NCI-H460 (cell line): Measurements from ENCODE around the gene IMPG2. TPM values are rescaled to one million over a fixed set of nuclear protein-coding genes. Genes with fewer than 3 reads are reported as not detected.

ENCODE experiments used
- DNase-seq: peaks from one replicate; pipeline ENCODE4 v3.0.0-alpha.2; 2016; ENCODE audit warnings: low read depth; ENCODE audit errors: extremely low read depth
- total RNA-seq: library from RNA; depleted of rRNA; stranded (reverse); fragments of >200 nt; shearing (Covaris generic); gene quantifications from 2 replicates; pipeline ENCODE4 v1.2.3, GENCODE V29; 2014

The IMPG2 gene
- total RNA-seq, 1 experiment from 2014 or later, result 0.12 TPM

- no peak for DNase-seq
Measured at GRCh38 chr3:101243285-101244211, 76.8 kb downstream of the IMPG2 start.

- no peak for DNase-seq
Measured at GRCh38 chr3:101240719-101241399, 79.5 kb downstream of the IMPG2 start.

- DNase-seq, result no peak
Measured at GRCh38 chr3:101235048-101235447, 85.3 kb downstream of the IMPG2 start.

- no peak for DNase-seq
Measured at GRCh38 chr3:101230618-101231017, 89.8 kb downstream of the IMPG2 start.

GRCh38 chr3:101229681-101230080 is 90.7 kb downstream of the IMPG2 start:
- DNase-seq, result no peak

GRCh38 chr3:101228441-101228840 is 91.9 kb downstream of the IMPG2 start:
- DNase-seq, result no peak

- DNase-seq, result no peak
Measured at GRCh38 chr3:101224739-101225138, 95.6 kb downstream of the IMPG2 start.

- no peak for DNase-seq
Measured at GRCh38 chr3:101223016-101223415, 97.4 kb downstream of the IMPG2 start.

- DNase-seq, result no peak
Measured at GRCh38 chr3:101219842-101220560, 100.4 kb downstream of the IMPG2 start.

- no peak for DNase-seq
Measured at GRCh38 chr3:101217472-101218245, 102.7 kb downstream of the IMPG2 start.

GRCh38 chr3:101216710-101217465 is 103.5 kb downstream of the IMPG2 start:
- no peak for DNase-seq

GRCh38 chr3:101212730-101213129 is 107.6 kb downstream of the IMPG2 start:
- DNase-seq, result no peak

- DNase-seq, result no peak
Measured at GRCh38 chr3:101204246-101204645, 116.1 kb downstream of the IMPG2 start.

- DNase-seq, result no peak
Measured at GRCh38 chr3:101203411-101203810, 117.0 kb downstream of the IMPG2 start.

- no peak for DNase-seq
Measured at GRCh38 chr3:101202640-101203039, 117.7 kb downstream of the IMPG2 start.

- DNase-seq, result no peak
Measured at GRCh38 chr3:101200461-101200860, 119.9 kb downstream of the IMPG2 start.

GRCh38 chr3:101195951-101196713 is 124.2 kb downstream of the IMPG2 start:
- peak; percentile 63 for DNase-seq

- no peak for DNase-seq
Measured at GRCh38 chr3:101194392-101194791, 126.0 kb downstream of the IMPG2 start.

- DNase-seq, result no peak
Measured at GRCh38 chr3:101193957-101194356, 126.4 kb downstream of the IMPG2 start.
